Neuronal stem cell (in vitro differentiated cells): ENCODE results near the gene CNTNAP2.
"Not testable (repeated sequence)": the region's sequence is repeated elsewhere in the genome, so short reads cannot be mapped to it uniquely, and the experiment has no call there.

Experiments used
- DNase-seq: peaks from one replicate; pipeline ENCODE4 v3.0.0-alpha.2; 2013; ENCODE audit warnings: low spot score
- H2AFZ ChIP-seq: one replicate; pipeline ENCODE4 v1.6.1; 2013; ENCODE audit warnings: mild to moderate bottlenecking, low read length, inconsistent platforms
- H2AK5ac ChIP-seq: 2 replicates; pipeline ENCODE4 v1.6.1; 2013; ENCODE audit warnings: low read depth, mild to moderate bottlenecking, inconsistent platforms, low read length, moderate library complexity, mixed read lengths
- H2BK120ac ChIP-seq: 2 replicates; pipeline ENCODE4 v1.6.1; 2013; ENCODE audit warnings: low read depth, mild to moderate bottlenecking, inconsistent platforms, low read length, moderate library complexity, mixed read lengths
- H2BK12ac ChIP-seq: one replicate; pipeline ENCODE4 v1.6.1; 2013; ENCODE audit warnings: low read length, inconsistent platforms
- H2BK15ac ChIP-seq: 2 replicates; pipeline ENCODE4 v1.6.1; 2013; ENCODE audit warnings: mild to moderate bottlenecking, low read length, inconsistent platforms, mixed read lengths
- H2BK5ac ChIP-seq: one replicate; pipeline ENCODE4 v1.6.1; 2013; ENCODE audit warnings: inconsistent platforms, mild to moderate bottlenecking, low read length, moderate library complexity
- H3K14ac ChIP-seq: one replicate; pipeline ENCODE4 v1.6.1; 2013; ENCODE audit warnings: low read length, inconsistent platforms
- H3K18ac ChIP-seq: 2 replicates; pipeline ENCODE4 v1.6.1; 2013; ENCODE audit warnings: low read length, inconsistent platforms
- H3K23ac ChIP-seq: 2 replicates; pipeline ENCODE4 v1.6.1; 2013; ENCODE audit warnings: low read depth, mild to moderate bottlenecking, mixed read lengths, low read length, inconsistent platforms; ENCODE audit not compliant: poor library complexity
- H3K27ac ChIP-seq: replicated peaks from 3 replicates; pipeline ENCODE4 v1.5.1; 2013; ENCODE audit warnings: low read length, inconsistent platforms
- H3K27me3 ChIP-seq, 3 experiments: 2 replicates each; pipeline ENCODE4 v1.6.1; 2013; ENCODE audit warnings: low read length in 3 of 3, mild to moderate bottlenecking in 2 of 3, inconsistent platforms in 1 of 3, low read depth in 1 of 3, mixed read lengths in 1 of 3, moderate library complexity in 1 of 3; ENCODE audit not compliant: control insufficient read depth in 3 of 3, insufficient read depth in 3 of 3
- H3K36me3 ChIP-seq, 2 donors: replicated peaks in 1 of 2; 2 replicates each; pipeline ENCODE4 v1.6.1; 2013; ENCODE audit warnings: low read length in 2 of 2; ENCODE audit not compliant: control insufficient read depth in 2 of 2, insufficient read depth in 2 of 2
- H3K4ac ChIP-seq: 2 replicates; pipeline ENCODE4 v1.6.1; 2013; ENCODE audit warnings: inconsistent platforms, mild to moderate bottlenecking, low read length, moderate library complexity
- H3K4me1 ChIP-seq, 2 donors: 1 replicate in 1 of 2; 2 replicates in 1 of 2; pipeline ENCODE4 v1.6.1; 2013; ENCODE audit warnings: low read length in 2 of 2, low read depth in 1 of 2; ENCODE audit not compliant: control insufficient read depth in 2 of 2, insufficient read depth in 1 of 2
- H3K4me2 ChIP-seq: one replicate; pipeline ENCODE4 v1.6.1; 2013; ENCODE audit warnings: mild to moderate bottlenecking, low read length, inconsistent platforms; ENCODE audit not compliant: insufficient read depth, poor library complexity, severe bottlenecking
- H3K4me3 ChIP-seq, 2 donors: 2 replicates each; pipeline ENCODE4 v1.5.1; 2013; ENCODE audit warnings: low read length in 2 of 2, mild to moderate bottlenecking in 2 of 2, inconsistent platforms in 1 of 2, moderate library complexity in 1 of 2
- H3K79me1 ChIP-seq: one replicate; pipeline ENCODE4 v1.6.1; 2013; ENCODE audit warnings: low read depth, mild to moderate bottlenecking, inconsistent platforms, low read length, moderate library complexity
- H3K9ac ChIP-seq: one replicate; pipeline ENCODE4 v1.6.1; 2013; ENCODE audit warnings: mild to moderate bottlenecking, low read depth, low read length, inconsistent platforms; ENCODE audit not compliant: poor library complexity
- H3K9me3 ChIP-seq, 2 donors: replicated peaks in 1 of 2; 2 replicates each; pipeline versions ENCODE3 to v1.6.1; 2013; ENCODE audit warnings: low read length in 2 of 2, mild to moderate bottlenecking in 2 of 2, inconsistent platforms in 1 of 2, low read depth in 1 of 2, mixed read lengths in 1 of 2, moderate library complexity in 1 of 2; ENCODE audit not compliant: control insufficient read depth in 2 of 2, insufficient read depth in 1 of 2
- H4K8ac ChIP-seq: one replicate; pipeline ENCODE4 v1.6.1; 2013; ENCODE audit warnings: low read depth, mild to moderate bottlenecking, inconsistent platforms, low read length, moderate library complexity
- H4K91ac ChIP-seq: one replicate; pipeline ENCODE4 v1.6.1; 2013; ENCODE audit warnings: low read length, low read depth, mild to moderate bottlenecking, inconsistent platforms; ENCODE audit not compliant: poor library complexity
- WGBS, 2 donors: extraction: QIAGEN DNeasy Blood & Tissue Kit; methylation state at CpG; one replicate each; pipeline ENCODE4 v1.1.7; 2013; ENCODE audit warnings: missing lambda C conversion rate in 2 of 2, mixed read lengths in 1 of 2; ENCODE audit not compliant: insufficient read length in 2 of 2, insufficient replicate concordance in 1 of 2; ENCODE audit errors: extremely low coverage in 2 of 2; 5-methylcytosine and 5-hydroxymethylcytosine counted together

The CNTNAP2 gene

DNA sequence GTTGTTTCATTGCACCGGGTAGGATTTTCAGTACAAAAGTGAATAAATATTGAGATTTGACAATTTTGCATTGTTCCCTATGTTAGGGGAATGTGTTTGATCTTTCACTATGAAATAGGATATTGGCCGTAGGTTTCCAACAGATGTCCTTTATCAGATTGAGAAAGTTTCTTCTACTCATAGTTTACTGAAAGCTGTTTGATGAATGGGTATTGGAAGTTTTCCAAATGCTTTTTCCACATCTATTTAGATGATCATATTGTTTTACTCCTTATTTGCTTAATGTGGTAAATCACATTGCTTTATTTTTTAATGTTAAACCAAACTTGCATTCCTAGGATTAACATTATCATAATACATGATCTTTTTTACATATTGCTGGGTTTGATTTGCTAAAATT lies 2296.1 kb downstream of the CNTNAP2 start:
- Histone ChIP-seq H2BK12ac (no peak overlapping the region), H3K18ac (no peak overlapping the region), H3K9me3 (no peaks in the 10 kb centered on the region), H4K91ac (no peak overlapping the region), H2AK5ac (no peak overlapping the region), H3K23ac (no peak overlapping the region), H3K9ac (no peak overlapping the region), H3K27ac (no peak overlapping the region), H3K14ac (no peak overlapping the region), H4K8ac (no peak overlapping the region), H3K79me1 (peaks cover 2% of the 10 kb centered on the region), H3K4me1 (no peaks in the 10 kb centered on the region), H2BK15ac (no peak overlapping the region), H3K27me3 (no peaks in the 10 kb centered on the region), H3K36me3 (peaks cover 8 to 13% of the 10 kb centered on the region in 2 donors), H2AFZ (no peak overlapping the region), H2BK5ac (no peak overlapping the region), H3K4me2 (no peak overlapping the region), H3K4me3 (no peak overlapping the region), H2BK120ac (no peak overlapping the region), H3K4ac (no peak overlapping the region)
- no CpG with 5 or more reads among the region's 2 CpGs for WGBS, 2 donors
- no peak for DNase-seq

DNA sequence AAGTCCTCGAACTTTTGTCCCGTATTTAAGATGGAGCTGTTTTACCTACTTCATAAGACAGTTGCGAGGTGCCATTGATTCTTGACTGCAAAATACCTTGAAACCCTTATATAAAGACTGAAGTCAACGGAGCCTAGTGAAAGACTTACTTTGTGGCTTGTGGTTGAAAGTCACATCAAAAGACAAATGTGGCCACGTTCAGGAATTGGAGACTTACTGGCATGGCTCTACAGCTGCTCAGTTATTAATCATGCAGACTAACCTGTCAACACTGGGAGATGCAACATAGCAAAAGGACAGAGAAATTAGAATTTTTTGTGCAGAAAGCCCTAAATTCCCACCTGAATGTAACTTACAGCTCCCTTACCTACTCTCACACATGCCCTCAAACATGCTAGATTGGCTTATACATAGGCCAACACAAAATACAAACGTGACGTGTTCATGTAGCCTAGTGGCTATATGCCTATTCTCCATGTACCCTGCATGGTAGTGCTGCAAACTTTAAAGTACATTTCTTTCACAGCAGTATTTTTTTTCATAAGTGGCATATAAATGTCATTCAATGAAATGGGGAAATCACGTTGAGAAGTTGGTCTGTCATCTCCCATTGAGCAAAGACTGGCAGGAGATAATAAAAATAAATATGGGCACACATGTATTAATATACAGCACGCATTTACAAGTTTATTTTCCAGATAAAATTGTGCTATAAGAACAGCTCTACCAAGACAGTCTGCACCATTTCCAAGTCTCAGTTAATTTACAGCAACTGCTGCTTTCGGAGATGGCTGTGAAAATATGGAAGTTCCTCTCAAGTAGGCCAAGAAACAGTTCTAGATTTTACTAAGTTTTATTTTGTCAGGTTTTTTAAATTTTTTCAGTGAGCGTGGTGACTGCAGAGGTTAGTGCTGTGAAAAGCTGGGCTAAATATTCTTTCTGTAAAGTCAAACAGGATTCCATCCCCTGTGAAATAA lies 2303.5 kb downstream of the CNTNAP2 start:
- no peak for DNase-seq
- H3K27ac ChIP-seq: no peak overlapping the region
- H2BK120ac ChIP-seq: no peak overlapping the region
- H3K23ac ChIP-seq: no peak overlapping the region
- peaks cover 0 to 7% of the 10 kb centered on the region in 2 donors for H3K9me3 ChIP-seq
- no peak overlapping the region for H3K14ac ChIP-seq
- no peak overlapping the region for H3K4me2 ChIP-seq
- no peak overlapping the region for H3K9ac ChIP-seq
- H3K4me3 ChIP-seq: no peak overlapping the region
- no peak overlapping the region for H2BK15ac ChIP-seq
- peaks cover 2% of the 10 kb centered on the region for H3K79me1 ChIP-seq
- H3K18ac ChIP-seq: no peak overlapping the region
- H4K8ac ChIP-seq: no peak overlapping the region
- no peak overlapping the region for H4K91ac ChIP-seq
- H2AK5ac ChIP-seq: no peak overlapping the region
- H3K4ac ChIP-seq: no peak overlapping the region
- H3K4me1 ChIP-seq: no peaks in the 10 kb centered on the region
- H2BK12ac ChIP-seq: no peak overlapping the region
- H2AFZ ChIP-seq: no peak overlapping the region
- no peak overlapping the region for H2BK5ac ChIP-seq
- no CpG with 5 or more reads among the region's 11 CpGs for WGBS, 2 donors
- H3K27me3 ChIP-seq: no peaks in the 10 kb centered on the region
- peaks cover 10 to 13% of the 10 kb centered on the region in 2 donors for H3K36me3 ChIP-seq

DNA sequence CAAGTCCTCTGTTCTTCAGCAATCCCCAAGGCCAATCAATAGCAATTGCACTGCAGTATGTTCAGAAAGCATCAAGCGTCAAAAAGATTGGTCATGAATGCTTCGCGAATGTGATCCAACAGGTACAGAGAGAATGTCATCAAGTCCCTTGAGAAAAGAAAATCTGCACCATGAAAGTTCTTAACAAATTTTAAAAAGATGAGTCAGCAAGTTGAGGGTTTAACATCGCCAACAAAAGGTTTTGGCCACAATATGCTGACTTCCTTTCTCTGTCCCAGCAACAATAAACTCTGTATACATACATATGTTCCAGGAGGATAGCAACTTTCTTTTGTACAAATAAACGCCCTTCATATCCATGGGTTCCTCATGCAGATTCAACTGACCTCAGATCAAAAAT lies 2305.4 kb downstream of the CNTNAP2 start:
- Histone ChIP-seq H3K18ac (no peak overlapping the region), H3K9ac (no peak overlapping the region), H4K91ac (no peak overlapping the region), H3K14ac (no peak overlapping the region), H3K4me2 (no peak overlapping the region), H3K36me3 (peaks cover 2 to 6% of the 10 kb centered on the region in 2 donors), H3K9me3 (peaks cover 0 to 7% of the 10 kb centered on the region in 2 donors), H3K4me3 (no peak overlapping the region), H3K23ac (no peak overlapping the region), H3K4me1 (no peaks in the 10 kb centered on the region), H3K79me1 (no peaks in the 10 kb centered on the region), H2BK12ac (no peak overlapping the region), H2AFZ (no peak overlapping the region), H3K27me3 (no peaks in the 10 kb centered on the region), H4K8ac (no peak overlapping the region), H3K27ac (no peak overlapping the region), H2BK15ac (no peak overlapping the region), H2AK5ac (no peak overlapping the region), H3K4ac (no peak overlapping the region), H2BK5ac (no peak overlapping the region), H2BK120ac (no peak overlapping the region)
- DNase-seq: no peak
- WGBS, 2 donors: no CpG with 5 or more reads among the region's 5 CpGs

DNA sequence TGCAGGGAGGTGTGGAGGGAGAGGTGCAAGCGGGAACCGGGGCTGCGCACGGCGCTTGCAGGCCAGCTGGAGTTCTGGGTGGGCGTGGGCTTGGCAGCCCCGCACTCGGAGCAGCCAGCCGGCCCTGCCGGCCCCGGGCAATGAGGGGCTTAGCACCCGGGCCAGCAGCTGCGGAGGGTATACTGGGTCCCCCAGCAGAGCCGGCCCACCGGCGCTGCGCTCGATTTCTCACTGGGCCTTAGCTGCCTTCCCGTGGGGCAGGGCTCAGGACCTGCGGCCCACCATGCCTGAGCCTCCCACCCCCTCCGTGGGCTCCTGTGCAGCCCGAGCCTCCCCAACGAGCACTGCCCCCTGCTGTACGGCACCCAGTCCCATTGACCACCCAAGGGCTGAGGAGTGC lies 2309.8 kb downstream of the CNTNAP2 start:
- H3K4ac ChIP-seq, H2BK5ac ChIP-seq, H4K8ac ChIP-seq, H3K9ac ChIP-seq, H3K18ac ChIP-seq, H3K27ac ChIP-seq, H3K14ac ChIP-seq, H3K4me3 ChIP-seq, H3K4me2 ChIP-seq, H3K27me3 ChIP-seq, H4K91ac ChIP-seq, H2BK15ac ChIP-seq, H3K79me1 ChIP-seq, DNase-seq, H3K9me3 ChIP-seq, H2BK120ac ChIP-seq, H3K23ac ChIP-seq, H2BK12ac ChIP-seq, H3K4me1 ChIP-seq, H3K36me3 ChIP-seq, H2AFZ ChIP-seq, H2AK5ac ChIP-seq: not testable (repeated sequence)
- no CpG with 5 or more reads among the region's 24 CpGs for WGBS, 2 donors
